ENCODE measurements around the gene GNAI1. TPM values are rescaled to one million over a fixed set of nuclear protein-coding genes. Genes with fewer than 3 reads are reported as not detected.
A peak's percentile ranks its signal among the peaks of the same experiment; 100 is the strongest.

Gene GNAI1
- total RNA-seq, 1 donor from 2014 or later, result 50.6 TPM

GRCh38 chr7:80136261-80137055 lies 1.8 kb downstream of the GNAI1 start:
- H3K27me3 ChIP-seq, result no peaks in the 10 kb centered on the region
- DNase-seq (ENCODE audit: extremely low spot score in 2 of 2), result no peak
- peak overlapping the region; percentile 68 to 95 for H3K4me3 ChIP-seq
- H3K36me3 ChIP-seq, result no peaks in the 10 kb centered on the region
- TF ChIP-seq POLR2AphosphoS5 (IDR thresholded peaks at IDR 0.05; ENCODE audit: insufficient read depth in 1 of 2, low read depth in 1 of 2) (peak in 1 of 2 donors; percentile 3), CTCF (IDR thresholded peaks at IDR 0.05) (no peak)
- H3K27ac ChIP-seq, result peak overlapping the region; percentile 97
- intact Hi-C loops (cut with DNase I), result no loop called here
- no peaks in the 10 kb centered on the region for H3K9me3 ChIP-seq
- H3K4me1 ChIP-seq, result peaks cover 40% of the 10 kb centered on the region

GRCh38 chr7:80137410-80137809 lies 2.8 kb downstream of the GNAI1 start:
- Histone ChIP-seq H3K27ac (no peak overlapping the region), H3K4me1 (peaks cover 40% of the 10 kb centered on the region), H3K4me3 (no peak overlapping the region), H3K27me3 (no peaks in the 10 kb centered on the region), H3K9me3 (no peaks in the 10 kb centered on the region), H3K36me3 (no peaks in the 10 kb centered on the region)
- TF ChIP-seq POLR2AphosphoS5 (IDR thresholded peaks at IDR 0.05; ENCODE audit: insufficient read depth in 1 of 2, low read depth in 1 of 2) (no peak), POLR2A (IDR thresholded peaks at IDR 0.05) (no peak), CTCF (IDR thresholded peaks at IDR 0.05) (no peak)
- intact Hi-C loops (cut with DNase I), result no loop called here
- no peak for DNase-seq (ENCODE audit: extremely low spot score in 2 of 2)

- Histone ChIP-seq H3K36me3 (no peaks in the 10 kb centered on the region), H3K27me3 (no peaks in the 10 kb centered on the region), H3K27ac (no peak overlapping the region), H3K4me3 (no peak overlapping the region), H3K4me1 (peaks cover 31% of the 10 kb centered on the region), H3K9me3 (no peaks in the 10 kb centered on the region)
- intact Hi-C loops (cut with DNase I), result no loop called here
- TF ChIP-seq POLR2A (IDR thresholded peaks at IDR 0.05) (no peak), CTCF (IDR thresholded peaks at IDR 0.05) (no peak)
- no peak for DNase-seq (ENCODE audit: extremely low spot score in 2 of 2)
Measured at GRCh38 chr7:80139236-80139635, 4.6 kb downstream of the GNAI1 start.

DNA sequence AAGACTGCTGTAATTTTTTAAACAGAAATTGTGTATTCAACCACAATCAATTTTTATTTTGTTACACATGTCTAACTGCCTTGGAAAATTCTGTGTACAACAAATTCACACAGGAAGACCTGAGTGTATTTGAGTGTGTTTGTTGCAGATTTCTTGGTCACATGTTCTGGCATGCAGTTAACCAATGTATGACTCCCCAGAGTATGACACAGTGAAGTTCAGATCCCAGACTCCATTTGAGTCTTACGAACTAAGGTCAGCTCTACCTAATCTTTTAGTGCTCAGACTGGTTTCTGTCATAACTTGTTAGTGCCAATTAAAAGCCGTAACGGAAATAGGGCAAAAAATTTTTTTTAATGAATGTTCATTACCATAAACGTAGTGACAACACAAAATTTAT lies 5.8 kb downstream of the GNAI1 start:
- Histone ChIP-seq H3K4me3 (no peak overlapping the region), H3K27ac (no peak overlapping the region), H3K36me3 (no peaks in the 10 kb centered on the region), H3K9me3 (no peaks in the 10 kb centered on the region), H3K27me3 (no peaks in the 10 kb centered on the region), H3K4me1 (peaks cover 32% of the 10 kb centered on the region)
- no peak for DNase-seq (ENCODE audit: extremely low spot score in 2 of 2)
- intact Hi-C loops (cut with DNase I), result no loop called here
- no peak for TF ChIP-seq POLR2AphosphoS5 (IDR thresholded peaks at IDR 0.05; ENCODE audit: insufficient read depth in 1 of 2, low read depth in 1 of 2)
- no peak for TF ChIP-seq CTCF (IDR thresholded peaks at IDR 0.05)
- TF ChIP-seq POLR2A (IDR thresholded peaks at IDR 0.05), result no peak

GRCh38 chr7:80141376-80141775 lies 6.7 kb downstream of the GNAI1 start:
- intact Hi-C loops (cut with DNase I), result no loop called here
- Histone ChIP-seq H3K27me3 (no peaks in the 10 kb centered on the region), H3K4me3 (no peak overlapping the region), H3K27ac (no peak overlapping the region), H3K4me1 (peaks cover 42% of the 10 kb centered on the region), H3K36me3 (no peaks in the 10 kb centered on the region), H3K9me3 (no peaks in the 10 kb centered on the region)
- no peak for DNase-seq (ENCODE audit: extremely low spot score in 2 of 2)
- TF ChIP-seq CTCF (IDR thresholded peaks at IDR 0.05) (no peak), POLR2A (IDR thresholded peaks at IDR 0.05) (no peak), POLR2AphosphoS5 (IDR thresholded peaks at IDR 0.05; ENCODE audit: insufficient read depth in 1 of 2, low read depth in 1 of 2) (no peak)

Measured in vagina (tissue), 2 donors.